Stimulated activated CD8-positive, alpha-beta memory T cell treated with anti-CD3 and anti-CD28 coated beads, Interleukin-12 subunit alpha, Interleukin-12 subunit beta, amount 100 ng/mL, for 24 hours (primary cell): Measurements from ENCODE around the gene DOLK.
"Not testable (repeated sequence)": the region's sequence is repeated elsewhere in the genome, so short reads cannot be mapped to it uniquely, and the experiment has no call there.

Experiments
- DNase-seq: peaks from one replicate; pipeline ENCODE4 v3.0.0-alpha.2; 2020; ENCODE audit errors: extremely low read depth

Gene DOLK

DNA sequence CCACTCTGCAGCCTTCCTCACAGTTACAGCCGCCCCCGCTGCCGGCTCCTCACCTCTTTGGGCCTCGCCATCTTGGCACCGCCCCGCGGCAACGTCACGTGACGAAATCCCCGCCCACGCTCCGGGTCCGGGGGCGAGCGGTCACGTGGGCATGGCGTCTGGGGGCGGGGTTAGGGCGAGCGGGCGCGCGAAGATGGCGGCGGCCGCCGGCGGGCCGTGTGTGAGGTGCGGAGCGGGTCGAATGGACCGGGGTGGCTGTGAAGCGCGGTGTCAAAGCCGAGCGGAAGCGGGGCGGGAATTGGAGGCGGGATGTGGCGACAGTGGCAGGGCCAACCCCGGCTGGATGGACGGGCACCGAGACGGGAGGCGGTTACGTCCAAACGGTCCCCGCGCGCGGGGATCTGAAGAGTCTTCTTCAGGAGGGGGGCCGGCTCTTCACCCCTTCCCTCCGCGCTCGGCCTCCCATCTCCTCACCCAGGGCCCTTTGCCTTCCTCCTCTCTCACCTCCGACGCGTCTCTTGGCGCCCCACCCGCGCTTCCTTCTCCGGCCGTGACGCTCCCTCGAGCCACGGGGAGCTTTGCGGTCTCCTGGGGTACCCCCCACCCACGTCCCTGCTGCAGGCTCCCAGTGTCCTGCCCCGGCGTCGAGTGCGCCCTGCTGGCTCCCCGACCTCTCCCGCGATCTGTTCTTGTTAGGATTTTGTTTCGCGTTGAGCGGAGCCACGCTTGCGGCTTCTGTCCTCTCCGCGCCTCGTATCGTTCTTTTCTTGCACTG lies at the start of gene DOLK, which contains the start of gene NUP188:
TSS of gene DOLK (minus strand) at position 77 of the 775 bp plus-strand sequence. CDS start 300 bp downstream, outside the sequence.
TSS of gene NUP188 (plus strand) at position 173 of the 775 bp plus-strand sequence. CDS start at position 194, 21 bp downstream.
- peak; percentile 99 for DNase-seq

DNA sequence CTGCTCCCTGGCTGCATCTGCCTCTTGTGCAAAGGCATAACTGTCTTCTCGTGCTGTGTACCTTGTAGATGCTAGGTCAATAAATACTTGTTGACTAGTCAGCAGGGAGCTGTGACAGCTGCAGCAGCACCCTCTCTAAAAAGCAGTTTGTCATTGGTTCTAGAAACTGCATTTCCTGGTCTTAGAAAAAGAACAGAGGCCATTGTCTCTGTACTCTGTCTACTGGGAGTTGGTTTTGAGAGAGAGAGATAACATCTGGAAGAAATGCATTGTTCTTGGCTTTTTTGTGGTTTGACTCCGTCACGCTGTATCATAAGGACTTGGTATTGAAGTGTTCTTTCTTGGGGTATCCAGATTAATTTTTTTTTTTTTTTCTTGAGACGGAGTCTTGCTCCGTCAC lies 48.4 kb upstream of the DOLK start:
- DNase-seq, result no peak

DNA sequence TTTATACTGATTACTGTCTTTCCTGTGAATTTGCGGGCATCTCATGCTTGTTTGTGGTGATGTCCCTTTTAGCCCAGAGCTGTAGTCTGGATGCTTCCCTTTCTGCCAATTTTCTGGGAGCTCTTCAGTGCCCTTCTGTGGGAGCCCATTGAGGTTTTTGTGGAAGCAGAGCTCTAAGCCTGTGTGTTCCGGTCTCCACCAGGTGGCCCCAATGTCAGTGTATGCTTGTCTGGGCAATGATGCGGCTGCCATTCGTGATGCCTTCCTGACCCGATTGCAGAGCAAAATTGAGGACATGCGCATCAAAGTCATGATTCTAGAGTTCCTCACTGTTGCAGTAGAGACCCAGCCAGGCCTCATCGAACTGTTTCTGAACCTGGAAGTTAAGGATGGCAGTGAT lies 45.6 kb upstream of the DOLK start:
- DNase-seq, result no peak

DNA sequence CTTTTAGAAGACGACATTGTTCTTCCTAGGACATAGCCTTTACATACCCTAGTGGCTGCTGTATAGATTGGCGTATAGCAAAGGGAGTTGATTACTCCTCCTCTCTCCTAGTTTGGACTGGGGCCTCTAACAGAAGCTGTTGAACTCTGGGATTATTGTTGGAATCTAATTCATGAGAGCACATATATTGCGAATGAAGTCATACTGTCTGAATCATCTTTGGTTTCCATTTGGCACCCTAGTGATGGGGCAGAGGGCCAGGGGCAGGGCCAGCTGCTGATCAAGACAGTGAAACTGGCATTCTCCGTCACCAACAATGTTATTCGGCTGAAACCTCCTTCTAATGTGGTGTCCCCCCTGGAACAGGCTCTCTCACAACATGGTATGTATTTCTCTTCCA lies 40.4 kb upstream of the DOLK start:
- DNase-seq, result no peak

DNA sequence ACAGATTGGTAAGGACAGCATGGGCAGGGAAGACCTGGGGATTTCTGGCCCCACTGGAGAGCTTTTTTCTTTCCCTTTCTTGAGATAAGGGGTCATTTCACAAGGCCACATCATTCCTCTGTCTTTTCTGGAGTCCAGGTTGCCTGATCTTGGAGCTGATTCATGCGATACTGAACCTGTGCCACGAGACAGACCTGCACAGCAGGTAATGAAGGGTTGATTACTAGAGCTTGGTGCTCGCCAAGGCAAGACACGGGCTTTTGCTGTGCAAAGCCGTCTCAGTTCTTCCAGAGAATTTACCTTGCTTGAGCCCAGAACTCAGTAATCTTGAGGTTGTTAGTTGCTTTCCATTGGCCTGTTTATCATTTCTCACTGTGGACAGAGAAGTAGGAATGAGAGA lies 39.3 kb upstream of the DOLK start:
- no peak for DNase-seq

DNA sequence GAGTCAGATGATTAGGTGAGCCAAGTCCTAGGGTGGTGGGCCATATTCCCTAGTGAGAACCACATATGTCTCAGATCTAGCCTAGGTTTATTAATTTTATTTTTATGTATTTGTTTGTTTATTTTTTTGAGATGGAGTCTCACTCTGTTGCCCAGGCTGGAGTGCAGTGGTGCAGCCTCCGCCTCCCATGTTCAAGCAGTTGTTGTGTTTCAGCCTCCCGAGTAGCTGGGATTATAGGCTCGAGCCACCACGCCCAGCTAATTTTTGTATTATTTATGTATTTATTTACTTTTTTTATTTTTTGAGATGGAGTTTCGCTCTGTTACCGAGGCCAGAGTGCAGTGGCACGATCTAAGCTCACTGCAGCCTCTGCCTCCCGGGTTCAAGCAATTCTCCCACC lies 36.1 kb upstream of the DOLK start:
- no peak for DNase-seq

DNA sequence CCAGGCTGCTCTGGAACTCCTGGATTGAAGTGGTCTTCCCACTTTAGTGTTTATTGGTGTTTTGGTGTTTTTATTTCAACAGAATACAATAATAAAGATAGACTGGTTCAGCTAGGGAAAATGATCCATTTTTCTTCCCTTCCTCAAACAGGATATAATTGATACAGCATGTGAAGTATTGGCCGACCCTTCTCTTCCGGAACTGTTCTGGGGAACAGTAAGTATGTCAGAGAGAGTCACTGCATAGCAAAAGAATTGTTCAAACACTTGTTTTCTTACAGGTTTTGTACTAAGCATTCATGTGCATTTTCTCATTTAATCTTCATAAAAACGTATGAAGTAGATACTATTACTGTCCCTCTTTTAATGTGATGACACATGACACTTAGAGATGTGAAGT lies 31.7 kb upstream of the DOLK start:
- DNase-seq, result no peak

DNA sequence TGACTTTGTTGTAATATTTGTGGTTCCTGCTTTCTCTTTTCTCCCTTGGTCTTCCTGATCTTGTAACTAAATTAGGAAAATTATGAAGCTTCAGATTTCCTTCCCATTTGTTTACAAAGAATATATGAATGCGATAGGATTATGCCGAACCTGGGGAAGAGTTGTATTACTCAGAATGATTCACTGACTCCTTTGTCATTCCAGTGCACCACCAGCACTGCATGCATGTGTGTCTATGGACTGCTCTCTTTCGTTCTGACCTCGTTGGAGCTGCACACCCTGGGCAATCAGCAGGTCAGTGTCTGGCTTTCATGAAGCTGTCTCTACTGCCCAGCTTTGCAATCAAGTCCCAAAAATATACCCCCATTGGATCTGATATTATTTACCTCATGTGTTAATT lies 25.6 kb upstream of the DOLK start:
- DNase-seq, result no peak

DNA sequence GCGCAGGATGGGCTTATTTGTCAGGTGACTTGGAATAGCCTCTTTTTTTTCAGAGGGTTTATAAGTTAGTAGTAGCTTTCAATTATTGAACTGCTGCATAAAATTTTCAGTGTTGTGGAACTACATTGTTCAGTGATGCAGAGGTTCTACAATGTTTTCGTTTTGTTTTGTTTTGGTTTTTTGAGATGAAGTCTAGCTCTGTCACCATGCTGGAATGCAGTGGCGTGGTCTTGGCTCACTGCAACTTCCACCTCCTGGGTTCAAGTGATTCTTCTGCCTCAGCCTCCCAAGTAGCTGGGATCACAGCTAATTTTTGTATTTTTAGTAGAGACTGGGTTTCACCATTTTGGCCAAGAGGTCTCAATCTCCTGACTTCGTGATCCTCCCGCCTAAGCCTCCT lies 22.1 kb upstream of the DOLK start:
- DNase-seq, result no peak

DNA sequence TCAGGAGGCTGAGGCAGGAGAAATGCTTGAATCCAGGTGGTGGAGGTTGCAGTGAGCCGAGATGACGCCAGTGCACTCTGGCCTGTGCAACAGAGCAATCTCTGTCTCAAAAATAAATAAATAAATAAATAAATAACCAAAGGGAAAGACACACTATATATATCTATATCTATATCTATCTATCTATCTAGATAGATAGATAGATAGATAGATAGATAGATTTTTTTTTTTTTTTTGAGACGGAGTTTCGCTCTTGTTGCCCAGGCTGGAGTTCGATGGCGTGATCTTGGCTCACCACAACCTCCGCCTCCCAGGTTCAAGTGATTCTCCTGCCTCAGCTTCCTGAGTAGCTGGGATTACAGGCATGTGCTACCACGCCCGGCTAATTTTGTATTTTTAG lies 14.0 kb upstream of the DOLK start:
- DNase-seq, result not testable (repeated sequence)

DNA sequence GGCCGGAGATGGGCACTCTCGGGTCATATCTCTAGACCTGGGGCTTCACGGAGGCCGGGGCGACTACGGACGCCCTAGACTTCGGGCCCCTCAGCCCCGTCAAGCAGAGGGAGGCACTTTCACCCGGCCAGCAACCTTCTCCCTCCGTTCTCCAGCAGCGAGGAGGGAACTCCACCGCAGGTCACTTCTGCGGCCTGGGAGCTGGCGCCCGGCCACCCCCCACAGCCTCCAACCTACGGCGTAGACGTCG lies 201 bp downstream of the DOLK start:
- DNase-seq, result no peak

DNA sequence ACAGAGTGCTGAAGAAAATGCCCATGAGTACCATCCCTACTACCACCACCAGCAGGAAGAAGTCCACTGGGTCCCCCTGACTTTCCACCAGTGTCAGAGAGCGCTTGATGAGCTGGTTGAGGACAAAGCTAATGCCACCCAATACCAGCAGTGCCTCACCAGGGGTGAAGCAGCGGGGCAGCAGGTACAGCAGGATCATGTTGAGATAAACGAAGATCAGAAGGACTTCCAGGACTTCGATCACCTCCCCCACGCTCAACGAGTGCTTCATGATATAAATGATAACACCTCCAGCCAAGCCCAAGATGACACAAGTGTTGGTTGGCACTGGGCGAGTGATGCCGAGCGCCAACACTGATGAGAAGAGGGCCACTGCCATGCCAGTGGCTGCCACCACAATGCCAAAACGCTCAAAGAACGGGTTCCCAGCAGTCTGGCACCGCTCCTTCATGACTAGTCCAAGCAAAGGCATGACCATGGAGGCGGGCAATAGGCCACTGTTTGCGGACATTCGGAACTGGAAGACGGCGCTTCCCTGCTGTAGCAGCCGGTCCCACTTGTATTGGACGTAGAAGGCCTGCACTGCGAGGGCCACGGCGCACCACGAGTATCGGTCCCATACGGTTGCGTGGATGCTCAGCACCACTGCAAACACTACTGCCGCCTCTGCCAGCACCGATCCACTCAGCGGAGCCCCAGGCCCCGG lies 679 bp downstream of the DOLK start:
- no peak for DNase-seq

DNA sequence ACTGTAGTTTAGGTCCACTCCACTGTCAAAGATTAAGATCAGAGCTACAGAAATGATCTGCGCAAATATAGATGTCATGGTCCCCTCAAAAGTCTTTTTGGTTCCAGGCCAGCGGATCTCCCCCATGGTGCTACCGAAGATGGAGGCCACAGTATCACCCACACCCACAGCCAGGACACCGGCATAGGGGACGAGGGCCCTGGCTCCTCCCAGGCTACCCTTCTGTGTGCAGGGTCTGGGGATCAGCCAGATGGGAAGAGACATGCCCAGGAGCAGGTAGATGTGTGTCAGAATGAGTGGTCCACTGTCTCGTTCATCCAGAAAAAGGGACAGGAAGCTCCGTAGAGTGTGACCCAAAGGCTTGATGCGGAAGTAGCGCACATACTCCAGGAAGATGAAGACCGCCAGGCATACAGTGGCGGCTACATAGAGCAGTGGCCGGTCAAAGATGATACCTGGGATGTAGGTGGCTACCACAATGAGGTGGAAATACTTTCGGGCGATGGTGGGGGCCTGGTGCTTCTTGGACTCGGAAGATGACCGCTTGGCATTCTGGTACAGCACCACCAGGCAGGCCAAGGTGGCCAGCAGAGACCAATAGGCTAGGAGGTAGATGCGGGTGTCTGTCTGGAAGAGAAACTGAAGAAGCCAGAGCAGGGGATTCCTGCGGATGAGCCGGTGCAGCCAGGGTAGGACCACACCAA lies 1.5 kb downstream of the DOLK start:
- DNase-seq, result no peak

DNA sequence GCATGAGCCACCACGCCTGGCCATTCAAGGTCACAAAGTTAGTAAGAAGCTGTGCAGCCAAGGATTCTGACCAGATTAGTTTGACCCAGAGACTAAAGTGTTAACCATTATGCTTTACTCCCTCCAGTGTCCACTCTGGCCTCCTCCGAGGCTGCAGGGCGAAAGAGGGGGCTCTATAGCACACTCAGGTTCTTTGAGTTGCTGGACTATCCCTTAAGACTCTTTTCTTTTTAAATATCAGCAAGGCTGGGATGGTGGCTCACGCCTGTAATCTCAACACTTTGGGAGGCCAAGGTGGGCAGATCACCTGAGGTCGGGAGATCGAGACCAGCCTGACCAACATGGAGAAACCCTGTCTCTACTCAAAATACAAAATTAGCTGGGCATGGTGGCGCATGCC lies 2.4 kb downstream of the DOLK start:
- not testable (repeated sequence) for DNase-seq

DNA sequence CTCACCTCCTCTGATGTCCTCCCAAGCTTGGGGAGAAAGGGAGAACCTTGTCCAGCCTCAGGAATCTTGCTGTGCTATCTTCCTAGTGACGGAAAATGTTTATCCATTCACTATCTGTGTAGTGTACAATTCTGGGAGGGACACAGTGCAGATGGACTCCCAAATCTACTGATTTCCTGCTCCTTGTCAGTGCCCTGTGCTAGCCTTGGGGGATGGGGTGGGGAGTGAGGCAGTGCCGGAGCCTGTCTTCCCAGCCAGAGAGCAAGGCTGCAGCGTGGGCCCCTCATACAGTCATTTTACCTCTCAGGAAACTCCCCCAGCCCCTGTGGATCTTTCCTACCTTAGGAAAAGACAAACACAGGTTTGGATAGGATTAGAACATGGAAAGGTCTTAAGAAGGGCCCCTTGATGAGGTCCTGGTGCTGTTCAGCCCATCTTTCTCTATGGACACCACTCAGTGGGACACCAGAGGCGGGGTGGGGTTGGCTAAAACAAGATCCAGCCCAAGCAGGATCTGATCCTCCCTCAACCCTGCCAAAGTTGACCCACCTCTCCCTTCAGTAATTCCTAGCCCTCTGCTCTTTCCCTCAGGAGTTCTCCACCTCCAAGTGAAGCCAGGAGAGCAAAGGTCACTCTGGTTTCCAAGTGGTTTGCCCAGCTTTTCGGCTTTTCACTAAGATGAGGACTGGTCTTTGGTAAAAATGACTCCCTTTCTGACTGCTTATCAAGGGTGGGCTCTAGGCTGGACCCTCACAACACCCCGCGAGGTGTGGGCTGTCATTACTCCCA lies 3.4 kb downstream of the DOLK start:
- DNase-seq, result no peak

DNA sequence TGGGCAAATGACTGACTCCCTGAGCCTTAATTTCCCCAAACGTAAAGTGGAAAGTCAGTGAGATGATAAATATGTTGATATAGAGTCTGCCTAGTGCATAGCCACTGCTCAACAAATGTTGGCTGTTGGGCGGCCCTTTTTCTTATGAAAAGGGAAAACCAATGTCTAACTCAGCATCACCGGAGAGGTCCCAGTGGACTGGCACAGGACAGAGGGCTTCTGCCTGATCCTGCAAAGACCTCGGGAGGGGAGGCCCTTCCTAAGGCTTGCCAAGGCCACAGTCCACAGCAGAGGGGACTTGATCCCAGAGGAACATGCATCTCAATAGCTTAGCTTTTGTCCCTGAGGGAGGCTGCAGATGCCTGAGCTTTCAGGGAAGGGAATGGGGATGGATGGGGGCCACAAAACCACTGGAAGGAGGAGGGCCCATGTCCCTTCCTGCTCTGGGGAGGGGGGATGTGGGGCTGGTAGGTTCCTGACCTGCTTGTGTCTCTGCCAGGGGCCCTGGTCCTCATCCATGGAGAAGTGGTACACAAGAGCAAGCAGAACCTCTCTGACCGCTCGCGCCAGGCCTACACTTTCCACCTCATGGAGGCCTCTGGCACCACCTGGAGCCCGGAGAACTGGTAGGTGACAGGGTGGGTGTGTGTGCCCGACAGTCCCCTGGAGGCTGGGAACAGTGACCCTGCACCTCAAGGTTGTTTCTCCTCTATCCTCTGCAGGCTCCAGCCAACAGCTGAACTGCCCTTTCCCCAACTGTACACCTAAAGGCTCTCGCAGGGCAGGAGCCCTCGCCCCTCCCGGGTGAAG lies 6.3 kb downstream of the DOLK start:
- no peak for DNase-seq

DNA sequence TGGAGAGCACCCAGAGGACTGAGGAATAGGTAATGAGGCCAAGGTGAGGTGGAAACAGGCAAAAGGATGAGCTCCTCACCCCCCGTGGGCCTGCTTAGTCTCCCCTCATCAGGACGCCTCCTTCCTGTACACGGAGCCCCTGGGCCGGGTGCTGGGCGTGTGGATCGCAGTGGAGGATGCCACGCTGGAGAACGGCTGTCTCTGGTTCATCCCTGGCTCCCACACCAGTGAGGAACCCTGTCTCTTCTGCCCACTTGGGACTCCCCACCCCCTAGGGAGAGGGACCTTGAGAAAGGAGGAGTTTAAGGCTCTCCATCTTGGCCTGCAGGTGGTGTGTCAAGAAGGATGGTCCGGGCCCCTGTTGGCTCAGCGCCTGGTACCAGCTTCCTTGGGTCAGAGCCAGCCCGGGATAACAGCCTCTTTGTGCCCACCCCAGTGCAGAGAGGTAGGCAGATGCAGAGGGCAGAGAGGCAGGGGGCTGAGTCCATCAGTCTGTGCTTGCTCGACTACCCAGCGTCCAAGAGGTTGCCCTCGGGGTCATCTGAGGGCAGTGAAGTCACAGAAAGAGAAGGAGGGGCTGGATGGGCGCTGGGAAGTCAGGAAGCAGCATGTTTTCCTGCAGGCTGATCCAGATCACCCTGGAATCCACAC lies 7.0 kb downstream of the DOLK start:
- DNase-seq, result no peak

DNA sequence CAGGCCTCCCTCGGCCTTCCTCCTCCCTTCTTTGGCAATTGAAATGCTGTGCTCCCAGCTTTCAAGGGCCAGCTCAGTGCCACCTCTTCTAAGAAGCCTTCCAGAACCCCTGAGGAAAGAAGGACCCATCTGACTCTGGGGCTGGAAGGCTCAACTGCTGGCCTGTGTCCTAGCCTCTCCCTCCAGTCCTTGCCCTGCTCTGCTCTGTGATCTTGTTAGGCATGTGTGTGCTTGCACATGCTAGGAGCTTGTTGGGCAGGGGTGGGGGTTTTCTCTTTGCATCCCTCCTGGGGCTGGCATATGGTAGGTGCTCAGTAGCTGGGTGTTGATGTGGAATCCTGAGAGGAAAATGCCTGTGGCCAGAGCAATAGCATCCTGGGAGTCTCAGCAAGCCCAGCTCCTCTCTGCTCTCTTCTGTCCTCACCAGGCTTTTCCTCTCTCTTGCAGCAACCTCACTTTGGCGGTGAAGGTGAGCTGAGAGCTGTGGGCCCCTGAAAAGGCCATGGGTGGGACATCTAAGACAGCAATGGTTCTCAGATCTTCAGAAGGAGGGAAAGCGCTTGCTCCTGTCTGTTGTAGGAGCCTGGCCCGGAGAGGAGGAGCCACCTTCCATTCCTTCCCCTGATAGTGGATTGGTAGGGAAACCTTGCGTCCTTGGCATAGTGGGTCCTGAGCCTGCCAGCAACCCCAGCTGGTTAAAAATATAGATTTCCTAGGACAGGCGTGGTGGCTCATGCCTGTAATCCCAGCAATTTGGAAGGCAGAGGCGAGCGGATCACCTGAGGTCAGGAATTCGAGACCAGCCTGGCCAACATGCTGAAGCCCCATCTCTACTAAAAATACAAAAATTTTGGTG lies 9.9 kb downstream of the DOLK start:
- no peak for DNase-seq

DNA sequence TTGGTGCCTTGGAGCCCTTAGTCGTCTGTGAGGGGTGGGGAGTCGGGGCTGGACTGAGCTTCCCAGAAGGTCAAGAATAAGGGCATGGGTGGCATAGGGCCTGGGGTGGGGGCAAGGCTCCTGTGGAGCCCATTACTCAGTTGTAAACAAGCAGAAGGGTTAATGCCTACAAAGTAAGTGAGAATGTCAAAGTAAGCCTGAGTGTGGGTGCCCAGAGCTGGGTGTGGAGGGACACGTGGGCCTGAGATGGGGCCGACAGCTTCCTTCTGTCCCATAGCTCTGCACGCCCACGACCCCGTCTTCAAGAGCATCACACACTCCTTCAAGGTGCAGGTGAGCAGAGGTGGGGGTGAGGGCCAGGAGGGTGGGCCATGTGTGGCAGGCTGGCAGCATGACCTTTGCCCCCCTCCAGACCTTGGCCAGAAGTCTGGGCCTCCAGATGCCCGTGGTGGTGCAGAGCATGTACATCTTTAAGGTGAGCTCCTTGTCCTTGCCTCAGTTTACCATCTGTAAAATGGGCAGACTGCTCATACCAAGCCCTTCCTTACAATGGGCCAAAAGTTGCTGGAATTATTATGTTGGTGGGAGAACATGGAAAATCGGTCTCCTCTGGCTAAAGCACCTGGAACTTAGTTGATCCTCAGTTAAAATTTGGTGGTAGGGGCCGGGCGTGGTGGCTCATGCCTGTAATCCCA lies 11.1 kb downstream of the DOLK start:
- no peak for DNase-seq
